WTC11 (cell line): Measurements from ENCODE around the gene ARHGAP6. TPM values are rescaled to one million over a fixed set of nuclear protein-coding genes. Genes with fewer than 3 reads are reported as not detected.

Experiments
- ATAC-seq: fragments of 200-7000 bp; cut with Tn5 transposase; 2 replicates; pipeline ENCODE4 v1.10.0; 2021; ENCODE audit warnings: mild to moderate bottlenecking, moderate library complexity
- CTCF ChIA-PET: fragments of 300-600 bp; sonication (Branson Sonifier 250); formaldehyde crosslinking; loops from one replicate; lab custom pipeline; 2021; ENCODE audit warnings: antibody characterized with exemption; lab: Charles Lee
- POLR2A ChIA-PET: fragments of 350-600 bp; sonication (Branson Sonifier 250); formaldehyde crosslinking; loops from one replicate; lab custom pipeline; 2021; ENCODE audit warnings: antibody characterized with exemption; lab: Charles Lee
- DNase-seq: peaks from one replicate; pipeline ENCODE4 v3.0.0; 2021; ENCODE audit warnings: low spot score
- H3K27ac Mint-ChIP-seq: 2 replicates; pipeline ENCODE4 v1.8.0; 2021; ENCODE audit warnings: mixed read lengths
- H3K27me3 Mint-ChIP-seq: 2 replicates; pipeline ENCODE4 v1.8.0; 2021; ENCODE audit warnings: low read depth, mild to moderate bottlenecking, moderate library complexity, mixed read lengths
- H3K36me3 Mint-ChIP-seq: 2 replicates; pipeline ENCODE4 v1.8.0; 2021; ENCODE audit warnings: mixed read lengths
- H3K4me1 Mint-ChIP-seq: 2 replicates; pipeline ENCODE4 v1.8.0; 2022; ENCODE audit warnings: mixed read lengths
- H3K4me3 Mint-ChIP-seq: 2 replicates; pipeline ENCODE4 v1.8.0; 2021; ENCODE audit warnings: mild to moderate bottlenecking, moderate library complexity, mixed read lengths
- H3K9me3 Mint-ChIP-seq: 2 replicates; pipeline ENCODE4 v1.8.0; 2021; ENCODE audit warnings: mixed read lengths
- ATF1 ChIP-seq: sonication (generic); formaldehyde crosslinking; IDR thresholded peaks from 2 replicates; pipeline ENCODE4 v1.8.1; 2023; ENCODE audit warnings: mild to moderate bottlenecking, moderate library complexity, missing genetic modification reagents
- ATF6 ChIP-seq: sonication (generic); formaldehyde crosslinking; IDR thresholded peaks from 2 replicates; pipeline ENCODE4 v1.8.1; 2023; ENCODE audit warnings: mild to moderate bottlenecking, missing genetic modification reagents
- EMX1 ChIP-seq: fragments of 250-450 bp; sonication (Bioruptor Pico); IDR thresholded peaks from 2 replicates; pipeline ENCODE4 v1.8.0; 2021; ENCODE audit warnings: mild to moderate bottlenecking
- ERG ChIP-seq: fragments of 250-450 bp; sonication (Bioruptor Pico); IDR thresholded peaks from 2 replicates; pipeline ENCODE4 v1.8.0; 2021; ENCODE audit warnings: mild to moderate bottlenecking
- GABPB1 ChIP-seq: sonication (generic); formaldehyde crosslinking; IDR thresholded peaks from 2 replicates; pipeline ENCODE4 v1.8.1; 2023; ENCODE audit warnings: mild to moderate bottlenecking, missing genetic modification reagents
- GTF2I ChIP-seq: fragments of 250-450 bp; sonication (Bioruptor Pico); conservative IDR thresholded peaks from 2 replicates; pipeline ENCODE4 v1.4.0; 2021; ENCODE audit warnings: mild to moderate bottlenecking
- JAZF1 ChIP-seq: fragments of 250-450 bp; sonication (Bioruptor Pico); IDR thresholded peaks from 2 replicates; pipeline ENCODE4 v1.9.0; 2021; ENCODE audit warnings: moderate library complexity, mild to moderate bottlenecking, inconsistent platforms
- JUN ChIP-seq: sonication (generic); formaldehyde crosslinking; IDR thresholded peaks from 2 replicates; pipeline ENCODE4 v1.8.0; 2023; ENCODE audit warnings: mild to moderate bottlenecking, missing genetic modification reagents
- KAT7 ChIP-seq: sonication (generic); formaldehyde crosslinking; IDR thresholded peaks from 2 replicates; pipeline ENCODE4 v1.8.1; 2023; ENCODE audit warnings: missing genetic modification reagents, mild to moderate bottlenecking, borderline replicate concordance
- MLX ChIP-seq: sonication (generic); formaldehyde crosslinking; IDR thresholded peaks from 2 replicates; pipeline ENCODE4 v1.8.1; 2023; ENCODE audit warnings: mild to moderate bottlenecking, missing genetic modification reagents, moderate library complexity
- MYBL2 ChIP-seq: sonication (generic); formaldehyde crosslinking; IDR thresholded peaks from 2 replicates; pipeline ENCODE4 v1.8.1; 2023; ENCODE audit warnings: mild to moderate bottlenecking, moderate library complexity, missing genetic modification reagents
- NR1H2 ChIP-seq: sonication (generic); formaldehyde crosslinking; IDR thresholded peaks from 2 replicates; pipeline ENCODE4 v1.9.0; 2021; ENCODE audit warnings: mild to moderate bottlenecking, moderate library complexity, missing genetic modification reagents
- NR2C2 ChIP-seq: sonication (generic); formaldehyde crosslinking; IDR thresholded peaks from 2 replicates; pipeline ENCODE4 v1.8.0; 2022; ENCODE audit warnings: mild to moderate bottlenecking, missing genetic modification reagents
- RORB ChIP-seq: fragments of 250-450 bp; sonication (Bioruptor Pico); IDR thresholded peaks from 2 replicates; pipeline ENCODE4 v1.9.0; 2021; ENCODE audit warnings: mild to moderate bottlenecking
- SMAD3 ChIP-seq: sonication (generic); formaldehyde crosslinking; IDR thresholded peaks from 2 replicates; pipeline ENCODE4 v1.8.0; 2022; ENCODE audit warnings: missing genetic modification reagents, mild to moderate bottlenecking, borderline replicate concordance
- SMAD4 ChIP-seq: sonication (generic); formaldehyde crosslinking; IDR thresholded peaks from 2 replicates; pipeline ENCODE4 v1.8.0; 2022; ENCODE audit warnings: mild to moderate bottlenecking, missing genetic modification reagents
- SOX15 ChIP-seq: fragments of 250-450 bp; sonication (Bioruptor Pico); IDR thresholded peaks from 2 replicates; pipeline ENCODE4 v1.9.0; 2021; ENCODE audit warnings: mild to moderate bottlenecking
- TEAD4 ChIP-seq: sonication (generic); formaldehyde crosslinking; IDR thresholded peaks from 2 replicates; pipeline ENCODE4 v1.8.0; 2022; ENCODE audit warnings: mild to moderate bottlenecking, missing genetic modification reagents
- USF1 ChIP-seq: sonication (generic); formaldehyde crosslinking; IDR thresholded peaks from 2 replicates; pipeline ENCODE4 v1.8.0; 2022; ENCODE audit warnings: mild to moderate bottlenecking, missing genetic modification reagents
- ZNF396 ChIP-seq: fragments of 250-450 bp; sonication (Bioruptor Pico); IDR thresholded peaks from 2 replicates; pipeline ENCODE4 v1.8.0; 2021; ENCODE audit warnings: mild to moderate bottlenecking, moderate library complexity, borderline replicate concordance
- ZNF423 ChIP-seq: fragments of 250-450 bp; sonication (Bioruptor Pico); IDR thresholded peaks from 2 replicates; pipeline ENCODE4 v2.1.2; 2022; ENCODE audit warnings: mild to moderate bottlenecking, moderate library complexity
- ZNF425 ChIP-seq: fragments of 250-450 bp; sonication (Bioruptor Pico); conservative IDR thresholded peaks from 2 replicates; pipeline ENCODE4 v1.9.0; 2021; ENCODE audit warnings: mild to moderate bottlenecking
- ZNF671 ChIP-seq: fragments of 250-450 bp; sonication (Bioruptor Pico); IDR thresholded peaks from 2 replicates; pipeline ENCODE4 v1.8.0; 2021; ENCODE audit warnings: mild to moderate bottlenecking
- ZSCAN18 ChIP-seq: fragments of 250-450 bp; sonication (Bioruptor Pico); IDR thresholded peaks from 2 replicates; pipeline ENCODE4 v2.1.2; 2022; ENCODE audit warnings: mild to moderate bottlenecking, moderate library complexity
- total RNA-seq: library from RNA; stranded (reverse); gene quantifications from 3 replicates; pipeline ENCODE4 v1.2.3, GENCODE V29; 2021

ARHGAP6 gene
- total RNA-seq, 1 experiment from 2014 or later = 1.0 TPM

- Mint-ChIP-seq H3K4me3 (no peak overlapping the region), H3K9me3 (no peaks in the 10 kb centered on the region), H3K36me3 (no peaks in the 10 kb centered on the region), H3K27ac (no peak overlapping the region)
- no peak for DNase-seq
- ChIA-PET CTCF (no interaction called here), POLR2A (no interaction called here)
- TF ChIP-seq ZNF423 (no peak), SOX15 (CRISPR knock-in tag) (no peak), ATF1 (CRISPR knock-in tag) (no peak), ERG (no peak), SMAD4 (CRISPR knock-in tag) (no peak), GABPB1 (CRISPR knock-in tag) (no peak), ZSCAN18 (CRISPR knock-in tag) (no peak), MLX (CRISPR knock-in tag) (no peak), RORB (CRISPR knock-in tag) (no peak), USF1 (CRISPR knock-in tag) (no peak), EMX1 (CRISPR knock-in tag) (no peak), MYBL2 (no peak), JAZF1 (CRISPR knock-in tag) (no peak)
- TF ChIP-seq, all 79 proteins: peak for 0
- ATAC-seq = no peak
- H3K27me3 Mint-ChIP-seq = no peaks in the 10 kb centered on the region
- H3K4me1 Mint-ChIP-seq = no peaks in the 10 kb centered on the region
Measured at GRCh38 chrX:11464836-11465463, 200.8 kb downstream of the ARHGAP6 start.

GRCh38 chrX:11464380-11464779 lies 201.3 kb downstream of the ARHGAP6 start:
- POLR2A ChIA-PET = no interaction called here
- no peak for ATAC-seq
- TF ChIP-seq ZNF423 (no peak), GTF2I (CRISPR knock-in tag) (no peak), SMAD3 (no peak), ATF6 (CRISPR knock-in tag) (no peak), KAT7 (CRISPR knock-in tag) (no peak), USF1 (CRISPR knock-in tag) (no peak), NR2C2 (CRISPR knock-in tag) (no peak), ZNF671 (no peak), JUN (CRISPR knock-in tag) (no peak), ZNF396 (no peak), TEAD4 (CRISPR knock-in tag) (no peak), ZNF425 (no peak), NR1H2 (CRISPR knock-in tag) (no peak), RORB (CRISPR knock-in tag) (no peak)

More at GRCh38 chrX:11464380-11464779, 201.3 kb downstream of the ARHGAP6 start:
- H3K27me3 Mint-ChIP-seq = no peaks in the 10 kb centered on the region
- no peak overlapping the region for H3K27ac Mint-ChIP-seq
- no peak overlapping the region for H3K4me3 Mint-ChIP-seq
- no peaks in the 10 kb centered on the region for H3K36me3 Mint-ChIP-seq
- no peaks in the 10 kb centered on the region for H3K4me1 Mint-ChIP-seq
- CTCF ChIA-PET = no interaction called here
- DNase-seq = no peak
- H3K9me3 Mint-ChIP-seq = no peaks in the 10 kb centered on the region
